NCI-H1694 treated with DMSO at 0.1 percent for 48 hours (cell line): ENCODE measurements around the gene GATA6.

ENCODE experiments used
- DNase-seq: peaks from one replicate; lab custom pipeline; 2025; lab: John Stamatoyannopoulos, UW

Gene GATA6

GRCh38 chr18:22243513-22243912 lies 74.1 kb downstream of the GATA6 start:
- DNase-seq, result no peak

- no peak for DNase-seq
These were observed 80.6 kb downstream of the GATA6 start for GRCh38 chr18:22250026-22250425.

- no peak for DNase-seq
These were observed 81.2 kb downstream of the GATA6 start for GRCh38 chr18:22250591-22250996.
